Activated T-helper 17 cell treated with anti-CD3 and anti-CD28 coated beads, Interleukin-2, amount 50 U/mL, for 72 hours (primary cell): Measurements from ENCODE around the gene PPP6C. TPM values are rescaled to one million over a fixed set of nuclear protein-coding genes. Genes with fewer than 3 reads are reported as not detected.
"Not testable (repeated sequence)": the region's sequence is repeated elsewhere in the genome, so short reads cannot be mapped to it uniquely, and the experiment has no call there.

ENCODE experiments used
- ATAC-seq: fragments of 150-1000 bp; cut with Tn5 transposase; replicated peaks from 2 replicates; pipeline ENCODE4 v1.10.0; 2021; ENCODE audit warnings: mild to moderate bottlenecking, moderate library complexity
- H3K27ac Mint-ChIP-seq: one replicate; pipeline ENCODE4 v1.8.0; 2022; ENCODE audit warnings: mixed read lengths
- H3K27me3 Mint-ChIP-seq: one replicate; pipeline ENCODE4 v1.8.0; 2022; ENCODE audit warnings: mixed read lengths
- H3K36me3 Mint-ChIP-seq: one replicate; pipeline ENCODE4 v1.8.0; 2022; ENCODE audit warnings: low read depth, mild to moderate bottlenecking, mixed read lengths
- H3K4me1 Mint-ChIP-seq: one replicate; pipeline ENCODE4 v1.8.0; 2022; ENCODE audit warnings: mixed read lengths
- H3K4me3 Mint-ChIP-seq: one replicate; pipeline ENCODE4 v1.8.0; 2022; ENCODE audit warnings: mild to moderate bottlenecking, mixed read lengths
- H3K9me3 Mint-ChIP-seq: one replicate; pipeline ENCODE4 v1.8.0; 2022; ENCODE audit warnings: mixed read lengths
- total RNA-seq, 2 donors: library from RNA; stranded (reverse); gene quantifications; one replicate each; pipeline ENCODE4 v1.2.3, GENCODE V29; 2022

The PPP6C gene
- 10 to 100 TPM; 26.6 to 55.2 TPM for total RNA-seq

DNA sequence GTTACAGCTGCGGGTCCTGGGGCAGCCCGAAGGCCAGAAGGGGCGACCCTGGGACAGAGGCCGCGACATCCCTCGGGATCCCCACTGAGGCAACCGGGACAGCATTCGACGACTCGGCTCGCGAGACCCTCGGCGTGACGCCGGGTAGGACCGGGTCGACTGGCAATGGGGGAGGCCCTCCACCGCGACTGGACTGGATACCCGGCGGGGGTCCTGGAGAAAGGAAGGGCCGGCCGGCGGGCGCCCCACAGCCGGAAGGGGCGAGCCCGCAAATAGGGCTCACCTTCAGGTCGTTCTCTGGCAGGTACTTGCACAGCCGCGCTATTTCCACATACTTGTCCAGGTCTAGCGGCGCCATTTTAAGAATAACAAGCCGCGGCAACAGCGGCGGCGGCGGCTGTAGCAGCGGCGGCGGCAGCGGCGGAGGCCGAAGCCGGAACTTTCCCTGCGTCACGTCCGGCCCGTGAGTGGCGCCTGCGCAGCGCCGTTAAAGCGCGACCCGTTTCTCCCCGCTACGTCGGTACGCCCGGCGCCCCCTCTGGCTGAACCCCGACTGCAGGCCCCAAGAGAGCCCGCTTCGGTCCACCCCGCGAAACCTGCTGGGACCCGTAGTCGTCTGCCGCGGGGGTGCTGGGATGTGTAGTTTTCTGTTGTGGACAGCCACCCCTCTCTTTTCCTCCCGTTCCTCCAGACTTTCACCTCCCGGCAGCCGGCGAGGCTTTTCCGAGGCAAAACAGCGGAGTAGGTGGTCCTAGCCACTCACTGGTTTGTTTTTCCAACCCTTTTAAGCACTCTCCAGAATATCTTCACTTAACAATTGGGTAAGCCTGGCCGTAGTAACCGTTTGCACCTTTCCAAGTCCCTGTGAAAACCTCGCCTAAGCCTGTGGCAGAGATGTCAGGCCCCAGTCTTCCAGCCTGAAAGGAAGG lies at the start of gene PPP6C:
TSS of gene PPP6C (minus strand) at position 443 of the 929 bp plus-strand sequence. CDS start at position 358, 85 bp downstream.
- H3K4me3 Mint-ChIP-seq, result peak within 1 kb of the TSS; percentile 96
- peak; percentile 97 for ATAC-seq
- peaks cover 15% of the 10 kb centered on the region for H3K4me1 Mint-ChIP-seq
- H3K27me3 Mint-ChIP-seq, result no peaks in the 10 kb centered on the region
- peaks cover 21% of the 10 kb centered on the region for H3K36me3 Mint-ChIP-seq
- peak within 1 kb of the TSS; percentile 97 for H3K27ac Mint-ChIP-seq
- H3K9me3 Mint-ChIP-seq, result no peaks in the 10 kb centered on the region

DNA sequence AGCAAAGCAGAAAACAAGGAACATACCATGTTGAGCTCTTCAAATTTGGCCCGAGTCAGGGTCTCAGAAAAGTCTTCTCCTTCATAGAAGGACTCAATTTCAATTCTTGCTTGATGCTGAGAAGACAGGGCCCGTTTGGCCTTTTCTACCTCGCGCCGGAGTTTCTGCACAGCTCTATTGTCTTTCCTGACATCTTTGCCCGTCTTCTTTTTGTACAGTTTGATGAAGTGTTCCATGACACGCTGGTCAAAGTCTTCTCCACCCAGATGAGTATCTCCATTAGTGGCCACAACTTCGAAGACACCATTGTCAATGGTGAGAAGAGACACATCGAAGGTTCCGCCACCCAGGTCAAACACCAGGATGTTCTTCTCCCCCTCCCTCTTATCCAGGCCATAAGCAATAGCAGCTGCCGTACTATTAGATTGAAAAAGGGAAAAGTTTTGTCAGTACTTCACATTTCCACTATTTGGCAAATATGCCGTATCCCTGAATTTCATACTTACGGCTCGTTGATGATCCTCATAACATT lies 49.4 kb upstream of the PPP6C start:
- peaks cover 23% of the 10 kb centered on the region for H3K4me1 Mint-ChIP-seq
- peak overlapping the region; percentile 99 for H3K27ac Mint-ChIP-seq
- ATAC-seq, result no peak
- no peaks in the 10 kb centered on the region for H3K9me3 Mint-ChIP-seq
- H3K4me3 Mint-ChIP-seq, result peak overlapping the region; percentile 99
- peaks cover 80% of the 10 kb centered on the region for H3K36me3 Mint-ChIP-seq
- H3K27me3 Mint-ChIP-seq, result no peaks in the 10 kb centered on the region

DNA sequence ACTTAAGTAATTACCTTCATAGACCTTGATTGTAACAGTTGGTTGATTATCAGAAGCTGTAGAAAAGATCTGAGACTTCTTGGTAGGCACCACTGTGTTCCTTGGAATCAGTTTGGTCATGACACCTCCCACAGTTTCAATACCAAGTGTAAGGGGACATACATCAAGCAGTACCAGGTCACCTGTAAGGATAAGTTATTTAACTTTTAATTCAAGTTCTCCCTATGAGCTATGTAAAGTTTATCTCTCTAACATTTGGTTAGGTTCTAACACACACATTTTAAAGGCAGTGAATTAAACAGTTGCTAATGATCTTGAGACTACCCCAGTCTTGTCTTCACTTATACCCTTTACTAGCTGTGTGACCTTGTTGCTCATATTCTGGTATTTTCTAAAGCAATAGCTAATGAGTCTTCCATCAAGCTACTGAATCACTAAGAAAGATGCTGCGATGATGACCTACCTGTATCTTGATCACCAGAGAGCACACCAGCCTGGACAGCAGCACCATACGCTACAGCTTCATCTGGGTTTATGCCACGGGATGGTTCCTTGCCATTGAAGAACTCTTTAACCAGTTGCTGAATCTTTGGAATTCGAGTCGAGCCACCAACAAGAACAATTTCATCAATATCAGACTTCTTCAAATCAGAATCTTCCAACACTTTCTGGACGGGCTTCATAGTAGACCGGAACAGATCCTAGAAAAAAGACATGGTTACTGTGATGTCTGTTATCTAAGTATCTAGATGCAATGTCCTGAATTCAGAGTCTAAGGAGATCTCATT lies 48.7 kb upstream of the PPP6C start:
- H3K27ac Mint-ChIP-seq, result peak overlapping the region; percentile 99
- H3K27me3 Mint-ChIP-seq, result no peaks in the 10 kb centered on the region
- peak overlapping the region; percentile 99 for H3K4me3 Mint-ChIP-seq
- H3K36me3 Mint-ChIP-seq, result peaks cover 86% of the 10 kb centered on the region
- no peak for ATAC-seq
- no peaks in the 10 kb centered on the region for H3K9me3 Mint-ChIP-seq
- peaks cover 23% of the 10 kb centered on the region for H3K4me1 Mint-ChIP-seq

DNA sequence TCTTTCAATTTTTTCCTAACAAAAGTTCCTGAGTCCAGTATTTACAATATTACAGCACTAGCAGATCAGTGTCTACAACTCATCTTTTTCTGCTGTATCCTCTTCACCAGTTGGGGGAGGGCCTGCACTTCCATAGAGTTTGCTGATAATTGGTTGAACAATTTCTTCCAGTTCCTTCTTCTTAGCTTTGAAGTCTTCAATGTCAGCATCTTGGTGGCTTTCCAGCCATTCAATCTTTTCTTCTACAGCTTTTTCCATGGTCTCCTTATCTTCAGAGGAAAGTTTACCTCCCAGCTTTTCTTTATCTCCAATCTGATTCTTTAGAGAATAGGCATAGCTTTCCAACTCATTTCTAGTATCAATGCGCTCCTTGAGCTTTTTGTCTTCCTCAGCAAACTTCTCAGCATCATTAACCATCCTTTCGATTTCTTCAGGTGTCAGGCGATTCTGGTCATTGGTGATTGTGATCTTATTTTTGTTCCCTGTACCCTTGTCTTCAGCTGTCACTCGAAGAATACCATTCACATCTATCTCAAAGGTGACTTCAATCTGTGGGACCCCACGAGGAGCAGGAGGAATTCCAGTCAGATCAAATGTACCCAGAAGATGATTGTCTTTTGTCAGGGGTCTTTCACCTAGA lies 47.0 kb upstream of the PPP6C start:
- peaks cover 23% of the 10 kb centered on the region for H3K4me1 Mint-ChIP-seq
- not testable (repeated sequence) for H3K27me3 Mint-ChIP-seq, ATAC-seq, H3K9me3 Mint-ChIP-seq
- H3K4me3 Mint-ChIP-seq, result peak overlapping the region; percentile 99
- peaks cover 98% of the 10 kb centered on the region for H3K36me3 Mint-ChIP-seq
- peak overlapping the region; percentile 99 for H3K27ac Mint-ChIP-seq

DNA sequence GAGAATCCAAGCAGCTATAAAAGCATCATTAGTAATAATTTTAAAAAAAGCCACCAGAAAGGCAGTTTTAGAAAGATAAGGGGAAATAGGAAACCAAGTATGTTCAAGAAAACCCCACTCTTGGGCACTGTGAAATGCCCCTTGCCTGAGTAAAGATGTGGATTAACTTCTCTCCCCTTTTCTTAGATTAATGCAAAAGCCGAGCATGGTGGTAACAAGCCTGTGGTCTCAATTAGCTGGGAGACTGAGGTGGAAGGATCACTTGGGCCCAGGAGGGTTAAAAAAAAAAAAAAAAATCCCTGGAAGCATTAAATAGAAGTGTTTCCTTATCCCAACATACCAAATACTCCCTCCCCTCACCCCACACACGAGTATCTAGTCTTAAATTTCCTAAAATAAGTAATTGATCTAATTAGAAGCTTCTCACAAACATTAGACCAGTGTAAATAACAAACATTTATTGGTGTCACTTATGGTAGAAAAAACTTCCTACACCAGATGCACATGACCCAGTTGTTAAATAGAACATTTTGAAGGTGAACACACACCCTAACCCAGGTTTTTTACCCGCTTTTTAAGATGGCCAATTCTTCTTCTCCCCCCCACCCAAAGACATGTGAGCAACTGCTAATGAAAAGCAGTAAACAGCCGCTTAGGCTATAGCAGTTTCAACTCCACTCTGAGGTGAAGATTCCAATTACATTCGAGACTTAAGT lies 46.4 kb upstream of the PPP6C start:
- ATAC-seq, result no peak
- Mint-ChIP-seq H3K27me3 (no peaks in the 10 kb centered on the region), H3K4me1 (peaks cover 23% of the 10 kb centered on the region), H3K9me3 (no peaks in the 10 kb centered on the region), H3K27ac (peak overlapping the region; percentile 99), H3K36me3 (peaks cover 98% of the 10 kb centered on the region), H3K4me3 (peak overlapping the region; percentile 99)

DNA sequence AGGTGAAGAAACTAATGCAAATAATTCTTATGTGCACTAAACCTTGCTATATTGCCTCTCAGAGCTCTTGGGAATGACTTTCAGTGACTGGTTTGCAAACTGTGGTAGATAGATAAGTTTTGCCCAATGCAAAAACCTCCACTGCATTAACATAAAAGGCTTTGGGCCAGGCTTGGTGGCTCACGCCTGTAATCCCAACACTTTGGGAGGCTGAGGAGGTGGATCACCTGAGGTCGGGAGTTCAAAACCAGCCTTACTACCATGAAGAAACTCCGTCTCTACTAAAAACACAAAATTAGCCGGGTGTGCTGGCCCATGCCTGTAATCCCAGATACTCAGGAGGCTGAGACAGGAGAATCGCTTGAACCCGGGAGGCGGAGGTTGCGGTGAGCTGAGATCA lies 44.5 kb upstream of the PPP6C start:
- Mint-ChIP-seq H3K36me3 (peaks cover 98% of the 10 kb centered on the region), H3K4me1 (peaks cover 22% of the 10 kb centered on the region)
- H3K9me3 Mint-ChIP-seq, H3K4me3 Mint-ChIP-seq, H3K27me3 Mint-ChIP-seq, H3K27ac Mint-ChIP-seq: not testable (repeated sequence)
- peak; percentile 4 for ATAC-seq

DNA sequence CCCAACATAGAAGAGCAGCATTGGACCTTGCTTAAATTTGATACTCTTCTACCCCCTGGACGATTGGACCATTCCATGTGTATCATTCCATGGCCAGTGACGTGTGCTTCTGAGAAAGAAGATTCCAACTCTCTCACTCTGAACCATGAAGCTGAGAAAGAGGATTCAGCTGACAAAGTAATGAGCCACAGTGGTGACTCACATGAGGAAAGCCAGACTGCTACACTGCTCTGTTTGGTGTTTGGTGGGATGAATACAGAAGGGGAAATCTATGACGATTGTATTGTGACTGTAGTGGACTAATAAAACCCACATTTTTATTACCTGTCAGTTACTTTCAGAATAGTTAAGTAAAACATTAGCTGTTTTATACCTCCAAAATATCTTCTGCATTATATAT lies 44.1 kb upstream of the PPP6C start:
- H3K4me1 Mint-ChIP-seq, result peaks cover 18% of the 10 kb centered on the region
- H3K36me3 Mint-ChIP-seq, result peaks cover 96% of the 10 kb centered on the region
- no peaks in the 10 kb centered on the region for H3K27me3 Mint-ChIP-seq
- ATAC-seq, result peak; percentile 67
- no peaks in the 10 kb centered on the region for H3K9me3 Mint-ChIP-seq
- no peak overlapping the region for H3K4me3 Mint-ChIP-seq
- H3K27ac Mint-ChIP-seq, result peak overlapping the region; percentile 31

DNA sequence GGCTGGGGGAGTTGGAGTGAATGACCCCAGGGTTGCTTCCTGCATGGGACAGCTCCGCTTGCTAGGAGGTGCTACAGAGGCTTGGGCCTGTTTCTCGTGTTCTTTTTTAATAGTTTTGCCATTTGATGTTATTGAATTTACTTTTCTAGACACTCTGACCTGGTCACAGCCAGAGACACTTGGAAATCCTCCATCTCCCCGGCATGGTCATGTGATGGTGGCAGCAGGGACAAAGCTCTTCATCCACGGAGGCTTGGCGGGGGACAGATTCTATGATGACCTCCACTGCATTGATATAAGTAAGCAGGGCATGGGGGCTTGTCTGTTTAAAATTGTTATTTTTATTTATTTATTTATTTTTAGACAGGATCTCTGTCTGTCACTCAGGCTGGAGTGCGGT lies 38.2 kb upstream of the PPP6C start:
- Mint-ChIP-seq H3K27me3 (no peaks in the 10 kb centered on the region), H3K9me3 (no peaks in the 10 kb centered on the region), H3K4me1 (no peaks in the 10 kb centered on the region), H3K27ac (no peak overlapping the region), H3K36me3 (peaks cover 55% of the 10 kb centered on the region), H3K4me3 (no peak overlapping the region)
- no peak for ATAC-seq

DNA sequence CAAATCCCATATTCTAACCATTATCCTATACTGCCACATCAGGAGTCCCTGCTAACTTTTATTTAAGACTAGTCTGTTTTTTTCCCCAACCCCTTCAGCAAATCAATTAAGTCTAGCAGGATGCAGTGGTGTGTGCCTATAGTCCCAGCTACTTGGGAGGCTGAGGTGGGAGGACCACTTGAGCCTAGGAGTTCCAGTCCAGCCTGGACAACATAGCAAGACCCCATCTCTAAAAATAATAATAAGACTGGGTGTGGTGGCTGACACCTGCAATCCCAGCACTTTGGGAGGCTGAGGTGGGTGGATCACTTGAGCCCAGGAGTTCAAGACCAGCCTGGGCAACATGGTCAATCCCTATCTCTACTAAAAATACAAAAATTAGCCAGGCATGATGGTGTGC lies 35.3 kb upstream of the PPP6C start:
- H3K36me3 Mint-ChIP-seq, result peaks cover 51% of the 10 kb centered on the region
- H3K4me3 Mint-ChIP-seq, H3K9me3 Mint-ChIP-seq, H3K27me3 Mint-ChIP-seq, ATAC-seq, H3K27ac Mint-ChIP-seq, H3K4me1 Mint-ChIP-seq: not testable (repeated sequence)

DNA sequence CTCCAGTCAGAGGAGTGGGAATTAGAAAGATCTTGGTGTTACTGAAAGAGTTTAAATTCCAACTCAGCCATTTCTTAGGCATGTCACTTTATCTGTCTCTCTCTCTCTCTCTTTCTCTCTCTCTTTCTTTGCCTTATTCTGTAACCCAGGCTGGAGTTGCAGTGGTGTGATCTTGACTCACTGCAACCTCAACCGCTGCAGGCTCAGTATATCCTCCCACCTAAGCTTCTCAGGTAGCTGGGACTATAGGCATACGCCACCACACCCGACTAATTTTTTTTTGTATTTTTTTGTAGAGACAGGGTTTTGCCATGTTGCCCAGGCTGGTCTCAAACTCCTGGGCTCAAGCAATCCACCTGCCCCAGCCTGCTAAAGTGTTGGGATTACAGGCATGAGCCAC lies 29.0 kb upstream of the PPP6C start:
- no peak for ATAC-seq
- peaks cover 68% of the 10 kb centered on the region for H3K36me3 Mint-ChIP-seq
- H3K27ac Mint-ChIP-seq, result no peak overlapping the region
- no peaks in the 10 kb centered on the region for H3K27me3 Mint-ChIP-seq
- no peaks in the 10 kb centered on the region for H3K4me1 Mint-ChIP-seq
- H3K4me3 Mint-ChIP-seq, result no peak overlapping the region
- no peaks in the 10 kb centered on the region for H3K9me3 Mint-ChIP-seq

DNA sequence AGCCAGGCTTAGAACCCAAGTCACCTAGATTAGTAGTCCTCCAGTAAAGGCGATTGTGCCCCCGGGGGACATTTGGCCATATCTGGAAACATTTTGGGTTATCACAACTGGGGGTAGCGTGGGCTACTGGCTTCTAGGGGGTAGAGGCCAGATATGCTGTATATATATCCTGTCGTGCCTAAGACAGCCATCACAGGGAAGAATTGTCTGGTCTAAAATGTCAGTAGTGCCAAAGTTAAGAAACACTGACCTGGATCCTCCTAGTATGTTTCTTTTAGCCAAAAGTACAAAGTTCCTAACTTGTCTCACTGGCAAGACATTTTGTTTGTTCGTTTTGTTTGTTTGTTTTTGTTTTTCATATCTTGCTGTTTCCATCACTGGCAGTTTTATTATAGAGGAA lies 24.6 kb upstream of the PPP6C start:
- Mint-ChIP-seq H3K4me3 (no peak overlapping the region), H3K36me3 (peaks cover 76% of the 10 kb centered on the region), H3K4me1 (no peaks in the 10 kb centered on the region), H3K27me3 (no peaks in the 10 kb centered on the region), H3K27ac (peak overlapping the region; percentile 37), H3K9me3 (no peaks in the 10 kb centered on the region)
- ATAC-seq, result no peak

DNA sequence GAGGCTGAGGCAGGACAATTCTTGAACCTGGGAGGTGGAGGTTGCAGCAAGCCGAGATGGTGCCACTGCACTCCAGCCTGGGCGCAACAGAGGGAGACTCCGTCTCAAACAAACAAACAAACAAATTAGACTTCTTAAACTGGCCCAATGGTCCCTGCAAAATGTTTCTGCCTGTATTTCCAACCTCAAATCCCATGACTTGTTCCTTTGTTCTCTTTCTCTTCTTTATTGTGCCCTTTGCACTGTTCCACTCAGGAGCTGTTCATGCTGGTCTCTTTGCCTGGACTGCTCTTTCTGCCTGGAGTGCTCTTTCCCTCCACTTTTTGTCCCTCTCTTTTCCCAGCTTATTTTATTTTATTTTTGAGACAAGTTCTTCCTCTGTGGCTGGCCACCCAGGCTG lies 14.9 kb upstream of the PPP6C start:
- Mint-ChIP-seq H3K27me3 (no peaks in the 10 kb centered on the region), H3K36me3 (peaks cover 70% of the 10 kb centered on the region), H3K4me1 (peaks cover 15% of the 10 kb centered on the region)

DNA sequence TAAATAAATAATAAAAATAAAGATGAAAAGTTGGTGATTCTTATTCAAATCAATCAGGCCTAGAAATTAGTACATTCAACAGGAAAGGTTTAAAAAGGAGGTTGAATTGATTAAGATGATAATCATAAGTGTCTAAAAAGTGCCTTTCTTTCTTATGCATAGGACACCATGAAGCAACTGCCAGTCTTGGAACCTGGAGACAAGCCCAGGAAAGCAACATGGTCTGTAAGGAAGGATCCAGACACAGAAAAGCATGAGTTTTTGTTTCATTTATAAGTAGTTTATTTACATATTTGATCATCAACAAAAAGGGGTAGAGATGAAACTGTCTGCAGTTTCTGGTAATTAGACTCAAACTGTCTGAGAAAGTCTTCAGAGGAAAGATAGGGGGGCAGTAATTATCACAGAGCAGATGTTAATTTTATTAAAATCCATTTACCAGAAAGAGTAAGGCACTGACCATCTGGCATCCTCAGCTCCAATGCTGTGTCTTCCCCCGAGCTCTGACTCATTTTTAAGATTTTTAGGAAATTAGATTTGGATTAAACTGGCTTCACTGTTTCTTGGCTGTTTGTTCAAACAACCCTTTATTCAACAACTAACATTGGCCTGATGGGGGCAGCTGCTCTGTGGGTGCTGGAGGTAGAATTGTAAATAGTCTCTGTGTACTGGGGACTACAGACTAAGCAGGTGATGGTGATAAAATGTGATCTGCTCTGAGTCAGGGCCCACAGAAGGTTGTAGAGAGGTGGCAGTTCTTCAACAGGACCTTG lies 13.4 kb upstream of the PPP6C start:
- ATAC-seq, result no peak
- Mint-ChIP-seq H3K9me3 (no peaks in the 10 kb centered on the region), H3K36me3 (peaks cover 55% of the 10 kb centered on the region), H3K27me3 (no peaks in the 10 kb centered on the region), H3K27ac (peak overlapping the region; percentile 17), H3K4me1 (peaks cover 15% of the 10 kb centered on the region), H3K4me3 (no peak overlapping the region)

More for the DNA sequence above, 14.9 kb upstream of the PPP6C start:
- H3K27ac Mint-ChIP-seq, result peak overlapping the region; percentile 5
- ATAC-seq, result no peak
- no peak overlapping the region for H3K4me3 Mint-ChIP-seq
- H3K9me3 Mint-ChIP-seq, result no peaks in the 10 kb centered on the region
